ELF-1 (cell line): ENCODE results near the gene CCDC70.
"Not testable (repeated sequence)": the region's sequence is repeated elsewhere in the genome, so short reads cannot be mapped to it uniquely, and the experiment has no call there.

ENCODE experiments used
- DNase-seq: peaks from one replicate; pipeline ENCODE4 v3.0.0-alpha.2; 2016; ENCODE audit warnings: low read depth, low spot score

CCDC70 gene

GRCh38 chr13:51907040-51907732, 45.4 kb downstream of the CCDC70 start:
- no peak for DNase-seq

GRCh38 chr13:51909265-51909664, 47.5 kb downstream of the CCDC70 start:
- not testable (repeated sequence) for DNase-seq

- no peak for DNase-seq
Measured at GRCh38 chr13:51910508-51910907, 48.7 kb downstream of the CCDC70 start.

- no peak for DNase-seq
Measured at GRCh38 chr13:51912091-51912490, 50.3 kb downstream of the CCDC70 start.

DNA sequence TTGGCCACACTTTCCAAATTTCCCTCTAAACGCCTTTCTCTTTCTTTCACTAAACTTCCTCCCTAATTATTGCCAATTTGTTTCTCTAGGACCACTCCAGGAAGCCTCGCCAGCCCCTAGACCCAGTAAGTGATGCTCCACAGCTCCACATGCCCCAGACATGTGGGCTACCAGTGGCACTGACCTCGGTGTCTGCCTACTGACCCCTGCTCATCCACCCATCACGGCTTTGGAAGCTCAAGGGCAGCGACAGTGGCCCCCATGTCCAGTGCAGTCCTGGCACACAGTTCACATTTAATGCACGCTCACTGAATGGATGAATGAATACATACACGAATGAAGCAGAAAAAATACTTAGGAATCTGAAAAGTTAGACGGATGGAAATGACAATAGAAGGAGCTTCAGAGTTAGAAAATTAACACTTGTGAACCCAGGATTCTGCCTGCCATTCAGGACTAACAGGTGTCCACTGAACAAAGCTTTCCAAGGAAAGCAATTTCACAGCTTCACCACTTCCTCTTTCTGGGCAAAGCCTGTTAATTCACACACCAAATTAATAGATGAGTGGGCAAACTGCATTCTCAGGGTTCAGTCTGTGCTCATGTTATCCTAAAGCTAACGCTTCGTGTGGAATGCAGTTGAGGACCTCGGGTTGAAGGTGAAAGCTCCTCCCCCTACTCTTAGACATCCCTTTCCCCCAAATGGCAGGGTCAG, 50.9 kb downstream of the CCDC70 start:
- no peak for DNase-seq

DNA sequence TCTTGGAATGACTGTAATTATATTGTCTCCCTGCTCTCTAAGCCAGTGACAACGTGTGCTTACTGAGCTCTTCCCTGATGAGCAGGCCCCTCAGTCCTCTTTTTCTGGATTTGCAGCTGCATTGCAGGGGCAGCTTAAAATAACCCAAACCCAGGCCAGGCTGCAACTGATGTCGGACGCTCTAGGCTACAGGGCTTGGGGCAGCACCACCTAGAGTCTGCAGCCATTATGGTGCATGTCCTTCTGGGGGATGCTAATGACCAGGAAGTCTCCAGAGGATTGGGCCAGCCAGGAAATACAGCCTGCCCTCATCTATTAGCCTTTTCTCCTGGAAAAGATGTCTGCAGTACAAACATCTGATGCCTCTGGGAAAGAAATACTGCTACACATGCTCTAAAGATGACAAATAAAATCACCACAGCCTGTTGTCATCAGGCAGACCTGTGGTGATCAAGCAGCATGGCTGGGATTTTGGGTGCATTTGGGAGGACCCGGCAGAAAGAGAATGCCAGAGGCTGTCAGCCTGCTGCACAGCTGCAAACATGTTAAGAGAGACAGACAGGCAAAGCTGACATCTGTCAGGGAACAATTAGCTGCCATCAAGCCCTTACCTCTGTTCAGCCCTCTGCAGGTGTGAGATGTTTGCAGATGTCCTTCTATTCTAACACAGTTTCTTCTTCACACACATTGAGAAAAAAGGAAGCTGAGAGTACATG, 51.8 kb downstream of the CCDC70 start:
- no peak for DNase-seq

DNA sequence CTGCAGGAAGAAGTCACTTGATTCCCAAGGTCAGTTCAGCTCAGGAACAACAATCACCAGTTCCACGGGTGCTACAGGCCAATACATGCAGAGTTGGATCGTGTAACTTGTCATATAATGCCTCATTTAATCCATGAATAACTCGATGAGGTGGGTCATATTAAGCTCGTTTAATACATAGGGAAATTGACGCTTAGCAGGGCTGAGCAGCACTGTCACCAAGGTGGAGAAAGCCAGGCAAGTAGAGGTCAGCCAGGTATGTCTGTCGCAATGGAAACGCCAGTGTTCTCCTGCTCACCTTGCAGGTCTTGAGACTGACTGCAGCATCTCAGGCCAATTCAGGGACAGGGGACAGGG, 52.3 kb downstream of the CCDC70 start:
- no peak for DNase-seq
